Mucosa of descending colon (tissue), 3 donors: ENCODE measurements around the gene ARHGAP11B.
"Not testable (repeated sequence)": the region's sequence is repeated elsewhere in the genome, so short reads cannot be mapped to it uniquely, and the experiment has no call there.

Source experiments
- ATAC-seq: fragments of 200-7000 bp; cut with Tn5 transposase; one replicate; pipeline ENCODE4 v1.9.1; 2020; ENCODE audit warnings: mild to moderate bottlenecking, moderate library complexity
- DNase-seq, 3 donors: peaks; one replicate each; pipeline ENCODE4 v3.0.0-alpha.2; 2020
- H3K36me3 ChIP-seq: fragments of 200-600 bp; one replicate; pipeline ENCODE4 v1.8.0; 2021; ENCODE audit warnings: low read depth, mild to moderate bottlenecking
- H3K4me1 ChIP-seq: fragments of 200-600 bp; one replicate; pipeline ENCODE4 v1.8.0; 2021; ENCODE audit warnings: low read depth, mild to moderate bottlenecking
- H3K4me3 ChIP-seq: fragments of 200-600 bp; one replicate; pipeline ENCODE4 v1.8.0; 2021; ENCODE audit warnings: mild to moderate bottlenecking
- H3K9me3 ChIP-seq: fragments of 200-600 bp; one replicate; pipeline ENCODE4 v1.8.0; 2021; ENCODE audit warnings: mild to moderate bottlenecking
- CTCF ChIP-seq: fragments of 200-600 bp; IDR thresholded peaks from one replicate; pipeline ENCODE4 v1.8.0; 2022; ENCODE audit warnings: antibody characterized with exemption, mild to moderate bottlenecking
- intact Hi-C, 2 donors: fragments of 100-400 bp; cut with DNase I in 1 of 2; cut with micrococcal nuclease in 1 of 2; formaldehyde crosslinking; loops; one replicate each; pipeline versions ENCODE4 v1.11.0 to v1.11.1; 2022; cut with DNase I, micrococcal nuclease
- long read RNA-seq, 2 donors: library from polyadenylated mRNA; unstranded; transcript quantifications; one replicate each; pipeline ENCODE4 v2.0.0, GENCODE V29; 2019 to 2021
- donor health status: DM: no; HTN: no; CAD: no; lungs with moderate emphysema.
- donor health status: DM: no; HTN: no; CAD: no.
- donor health status: DM: no; HTN: yes; CAD: no.

The ARHGAP11B gene
- long read RNA-seq, donor 1: 0 reads
- long read RNA-seq, donor 2, partial matches to known transcripts: 2 of 3 reads
- long read RNA-seq, donor 2, other reads (novel, unspliced or antisense): 1 of 3 reads

- DNase-seq (peak; percentile 95 to 98 (median 96)), ATAC-seq (peak; percentile 98)
- peak within 1 kb of the TSS; percentile 44 for H3K4me3 ChIP-seq
- H3K4me1 ChIP-seq, intact Hi-C loops, H3K36me3 ChIP-seq, H3K9me3 ChIP-seq: not testable (repeated sequence)
Measured at GRCh38 chr15:30625436-30626193, at the start of gene ARHGAP11B. TSS of gene ARHGAP11B (plus strand) at chr15:30626128.

DNA sequence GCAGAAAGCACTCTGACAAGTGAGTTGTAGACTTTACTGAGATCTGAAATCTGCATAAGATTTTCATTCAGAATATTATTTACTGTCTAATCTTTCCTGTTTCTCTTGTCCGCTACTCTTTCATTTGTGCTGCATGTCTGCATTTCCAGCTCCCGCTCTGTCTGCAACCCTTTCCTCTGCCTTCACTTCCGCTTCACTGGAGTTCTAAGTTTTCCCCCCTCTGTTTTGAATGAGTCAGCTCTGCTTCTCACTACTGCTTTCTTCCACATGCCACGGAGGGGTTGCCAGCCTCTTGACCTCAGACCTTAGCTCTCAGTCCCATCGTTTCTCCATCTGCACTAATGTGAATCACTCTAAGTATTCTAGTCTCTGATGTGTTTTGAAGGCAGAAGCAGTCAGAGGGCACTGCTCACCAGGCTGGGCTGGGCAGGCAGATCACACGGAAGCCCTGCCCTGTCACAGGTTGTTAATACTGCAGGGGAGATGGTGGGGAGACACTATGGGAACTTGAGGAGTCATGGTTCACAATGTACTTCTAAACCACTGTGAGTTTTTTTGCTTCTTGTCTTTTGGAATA is 46.4 kb upstream of the ARHGAP11B start:
- H3K9me3 ChIP-seq, ATAC-seq, intact Hi-C loops: not testable (repeated sequence)

DNA sequence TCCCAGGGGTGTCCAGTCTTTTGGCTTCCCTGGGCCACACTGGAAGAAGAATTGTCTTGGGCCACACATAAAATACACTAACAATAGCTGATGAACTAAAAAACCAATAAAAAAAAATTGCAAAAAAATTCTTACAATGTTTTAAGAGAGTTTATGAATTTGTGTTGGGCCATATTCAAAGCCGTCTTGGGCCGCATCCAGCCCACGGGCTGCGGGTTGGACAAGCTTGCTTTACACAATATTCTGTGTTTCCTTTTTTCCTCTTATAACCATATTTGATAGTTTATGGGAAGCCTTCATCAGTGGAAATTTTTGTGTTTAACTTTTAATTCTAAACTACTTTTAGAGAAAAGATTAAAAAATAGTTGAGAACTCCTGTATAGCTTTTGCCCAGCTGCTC is 45.2 kb upstream of the ARHGAP11B start:
- intact Hi-C loops, H3K4me1 ChIP-seq, H3K9me3 ChIP-seq, H3K4me3 ChIP-seq, ATAC-seq, H3K36me3 ChIP-seq, DNase-seq: not testable (repeated sequence)

More for the DNA sequence above, 46.4 kb upstream of the ARHGAP11B start:
- DNase-seq, H3K36me3 ChIP-seq, H3K4me1 ChIP-seq, H3K4me3 ChIP-seq: not testable (repeated sequence)

DNA sequence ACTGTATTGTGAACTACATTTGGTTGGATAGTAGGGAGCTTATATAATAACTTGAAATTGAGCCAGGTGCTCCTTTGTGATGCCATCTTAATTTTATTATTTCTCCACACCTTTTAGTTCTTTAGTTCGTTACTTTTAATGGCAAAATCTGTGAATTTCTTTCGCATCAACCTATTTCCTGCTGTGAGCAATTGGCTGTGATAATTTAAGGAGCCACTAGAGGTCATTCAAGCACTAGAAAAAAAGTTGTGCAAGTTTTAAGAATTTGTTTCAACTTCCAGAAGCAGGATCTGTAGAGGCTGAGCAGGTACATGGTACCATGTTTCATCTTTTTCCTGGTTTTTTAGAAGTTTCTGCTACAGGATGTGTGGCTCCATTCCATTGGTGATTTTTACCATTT is 27.0 kb upstream of the ARHGAP11B start:
- H3K36me3 ChIP-seq, ATAC-seq, H3K9me3 ChIP-seq, H3K4me3 ChIP-seq, H3K4me1 ChIP-seq, DNase-seq, intact Hi-C loops: not testable (repeated sequence)

DNA sequence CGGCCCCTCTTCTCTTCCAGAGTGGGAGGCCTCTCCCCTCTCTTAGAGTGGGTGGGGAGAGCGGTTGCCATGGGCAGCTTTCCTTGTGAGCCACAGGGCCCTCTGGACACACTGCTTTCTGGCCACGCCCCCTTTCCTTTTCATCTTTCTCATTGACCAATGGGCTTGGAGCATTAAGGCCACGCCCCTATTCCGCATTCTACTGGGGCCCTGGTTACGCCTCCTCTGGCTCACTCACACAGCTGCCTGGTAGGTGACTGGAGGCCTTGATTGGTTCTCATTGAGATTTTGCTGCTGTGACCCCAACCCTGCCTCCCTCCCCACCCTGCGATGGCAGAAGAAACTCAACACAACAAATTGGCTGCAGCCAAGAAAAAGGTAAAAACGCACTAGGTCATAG is 22.1 kb upstream of the ARHGAP11B start, which contains the start of gene GOLGA8H:
Gene GOLGA8H (plus strand): TSS at position 233 of the 400 bp plus-strand sequence. CDS start 98 bp downstream, at position 331.
- intact Hi-C loops, ATAC-seq, H3K4me1 ChIP-seq, DNase-seq, H3K9me3 ChIP-seq, H3K36me3 ChIP-seq, H3K4me3 ChIP-seq: not testable (repeated sequence)

- ATAC-seq, intact Hi-C loops, H3K9me3 ChIP-seq, H3K4me1 ChIP-seq, DNase-seq, H3K36me3 ChIP-seq, H3K4me3 ChIP-seq: not testable (repeated sequence)
Measured at GRCh38 chr15:30612271-30612670, 13.7 kb upstream of the ARHGAP11B start.

DNA sequence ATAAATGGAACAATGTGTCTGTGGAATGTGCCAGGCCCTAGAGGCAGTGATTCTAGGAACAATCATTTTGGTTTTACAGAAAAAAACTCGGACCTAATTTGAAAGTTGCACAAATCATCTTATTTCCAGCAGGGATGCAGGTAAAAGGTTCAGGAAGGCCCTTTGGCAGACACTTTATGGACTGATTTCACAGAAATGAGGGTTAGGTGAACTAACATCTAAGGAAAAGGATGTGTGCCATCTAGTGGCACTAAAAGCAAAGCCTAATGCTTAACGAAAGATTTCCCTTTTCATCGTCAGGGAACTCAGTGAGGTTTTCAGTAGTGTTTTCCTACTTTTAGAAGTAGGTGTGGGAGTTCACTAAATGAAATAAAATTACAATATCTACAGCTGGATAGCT is 4.6 kb upstream of the ARHGAP11B start:
- ATAC-seq, H3K9me3 ChIP-seq, H3K4me1 ChIP-seq, H3K36me3 ChIP-seq, DNase-seq, intact Hi-C loops, H3K4me3 ChIP-seq: not testable (repeated sequence)

- intact Hi-C loops, H3K9me3 ChIP-seq, H3K4me1 ChIP-seq, H3K36me3 ChIP-seq: not testable (repeated sequence)
- H3K4me3 ChIP-seq: peak overlapping the region; percentile 44
- peak in 2 of 3 donors; percentile 13 to 39 for DNase-seq
- ATAC-seq: peak; percentile 7
Measured at GRCh38 chr15:30626194-30626565, 252 bp downstream of the ARHGAP11B start.

- DNase-seq, H3K4me3 ChIP-seq, H3K9me3 ChIP-seq, H3K36me3 ChIP-seq, intact Hi-C loops, H3K4me1 ChIP-seq: not testable (repeated sequence)
- peak; percentile 4 for ATAC-seq
Measured at GRCh38 chr15:30626632-30627031, 704 bp downstream of the ARHGAP11B start.

DNA sequence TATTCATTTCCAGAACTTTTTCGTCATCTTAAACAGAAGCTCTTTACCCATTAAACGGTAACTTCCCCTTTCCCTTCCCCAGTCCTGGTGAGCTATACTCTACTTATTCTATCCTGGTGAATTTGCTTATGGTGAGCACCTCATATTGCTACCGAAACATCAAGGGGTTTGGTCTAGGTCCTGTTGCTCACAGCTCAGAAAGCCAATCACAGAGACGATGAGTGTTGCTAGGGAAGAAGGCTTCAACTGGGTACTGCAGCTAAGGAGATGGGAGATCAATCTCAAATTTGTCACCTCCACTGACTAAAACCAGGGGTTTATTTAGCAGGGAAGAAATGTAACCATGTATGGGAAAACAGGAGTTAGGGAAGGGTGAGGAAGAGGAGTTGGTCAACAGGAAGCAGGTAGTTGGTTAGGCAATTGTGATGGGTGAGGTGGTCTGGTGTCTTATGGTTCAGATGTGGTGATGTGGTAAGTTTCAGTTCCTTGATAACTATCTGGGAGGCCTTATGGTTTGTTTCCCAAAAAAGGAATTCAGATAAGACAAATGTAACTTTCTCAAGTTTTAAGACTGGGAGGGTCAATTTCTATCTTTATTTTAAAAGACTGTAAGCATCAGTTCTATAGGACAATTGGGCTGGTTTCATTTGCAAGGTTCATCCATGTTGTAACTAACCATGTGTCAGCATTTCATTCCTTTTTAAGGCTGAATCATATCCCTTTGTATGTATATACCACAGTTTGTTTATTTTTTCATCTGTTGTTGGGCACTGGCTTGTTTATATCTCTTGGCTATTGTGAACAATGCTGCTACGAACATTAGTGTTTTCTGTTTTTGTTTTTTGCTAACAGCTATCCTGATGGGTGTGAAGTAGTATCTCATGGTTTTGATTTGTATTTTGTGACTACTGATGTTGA is 24.3 kb downstream of the ARHGAP11B start:
- no peak for TF ChIP-seq CTCF
- intact Hi-C loops: no loop called here
- DNase-seq: no peak
- no peak for ATAC-seq
- H3K9me3 ChIP-seq: no peaks in the 10 kb centered on the region
- no peaks in the 10 kb centered on the region for H3K36me3 ChIP-seq
- no peaks in the 10 kb centered on the region for H3K4me1 ChIP-seq
- H3K4me3 ChIP-seq: no peak overlapping the region

DNA sequence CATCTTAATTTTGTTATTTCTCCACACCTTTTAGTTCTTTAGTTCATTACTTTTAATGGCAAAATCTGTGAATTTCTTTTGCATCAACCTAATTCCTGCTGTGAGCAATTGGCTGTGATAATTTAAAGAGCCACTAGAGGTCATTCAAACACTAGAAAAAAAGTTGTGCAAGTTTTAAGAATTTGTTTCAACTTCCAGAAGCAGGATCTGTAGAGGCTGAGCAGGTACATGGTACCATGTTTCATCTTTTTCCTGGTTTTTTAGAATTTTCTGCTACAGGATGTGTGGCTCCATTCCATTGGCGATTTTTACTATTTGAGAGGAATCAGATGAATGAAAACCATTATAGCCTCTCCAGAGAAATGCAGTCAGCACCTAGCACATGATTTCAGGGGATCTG is 35.2 kb downstream of the ARHGAP11B start:
- DNase-seq, intact Hi-C loops, H3K4me3 ChIP-seq, ATAC-seq, H3K9me3 ChIP-seq, H3K36me3 ChIP-seq, H3K4me1 ChIP-seq: not testable (repeated sequence)

- H3K4me1 ChIP-seq, H3K36me3 ChIP-seq, DNase-seq, ATAC-seq, intact Hi-C loops, H3K4me3 ChIP-seq, H3K9me3 ChIP-seq: not testable (repeated sequence)
Measured at GRCh38 chr15:30669621-30670020, 43.7 kb downstream of the ARHGAP11B start.
